Mesenteric fat pad (tissue), 1 donor: ENCODE data around the gene RAD51AP2. TPM values are rescaled to one million over a fixed set of nuclear protein-coding genes. Genes with fewer than 3 reads are reported as not detected.
"Not testable (repeated sequence)": the region's sequence is repeated elsewhere in the genome, so short reads cannot be mapped to it uniquely, and the experiment has no call there.

Experiments
- DNase-seq: peaks from one replicate; pipeline ENCODE4 v3.0.0-alpha.2; 2020; ENCODE audit warnings: low spot score
- long read RNA-seq: library from polyadenylated mRNA; unstranded; transcript quantifications from one replicate; pipeline ENCODE4 v2.0.0, GENCODE V29; 2020
- total RNA-seq: library from RNA; stranded (reverse); fragmentation: NEBNext Ultra II Directional; extraction: Animal tissue kit (Norgen Biotek cat#: 25700); gene quantifications from one replicate; pipeline ENCODE4 v1.2.1, GENCODE V29; 2021
- donor health status: DM: yes; HTN: yes; CAD: no.

The RAD51AP2 gene
- not detected for total RNA-seq
- long read RNA-seq = 0 reads

DNA sequence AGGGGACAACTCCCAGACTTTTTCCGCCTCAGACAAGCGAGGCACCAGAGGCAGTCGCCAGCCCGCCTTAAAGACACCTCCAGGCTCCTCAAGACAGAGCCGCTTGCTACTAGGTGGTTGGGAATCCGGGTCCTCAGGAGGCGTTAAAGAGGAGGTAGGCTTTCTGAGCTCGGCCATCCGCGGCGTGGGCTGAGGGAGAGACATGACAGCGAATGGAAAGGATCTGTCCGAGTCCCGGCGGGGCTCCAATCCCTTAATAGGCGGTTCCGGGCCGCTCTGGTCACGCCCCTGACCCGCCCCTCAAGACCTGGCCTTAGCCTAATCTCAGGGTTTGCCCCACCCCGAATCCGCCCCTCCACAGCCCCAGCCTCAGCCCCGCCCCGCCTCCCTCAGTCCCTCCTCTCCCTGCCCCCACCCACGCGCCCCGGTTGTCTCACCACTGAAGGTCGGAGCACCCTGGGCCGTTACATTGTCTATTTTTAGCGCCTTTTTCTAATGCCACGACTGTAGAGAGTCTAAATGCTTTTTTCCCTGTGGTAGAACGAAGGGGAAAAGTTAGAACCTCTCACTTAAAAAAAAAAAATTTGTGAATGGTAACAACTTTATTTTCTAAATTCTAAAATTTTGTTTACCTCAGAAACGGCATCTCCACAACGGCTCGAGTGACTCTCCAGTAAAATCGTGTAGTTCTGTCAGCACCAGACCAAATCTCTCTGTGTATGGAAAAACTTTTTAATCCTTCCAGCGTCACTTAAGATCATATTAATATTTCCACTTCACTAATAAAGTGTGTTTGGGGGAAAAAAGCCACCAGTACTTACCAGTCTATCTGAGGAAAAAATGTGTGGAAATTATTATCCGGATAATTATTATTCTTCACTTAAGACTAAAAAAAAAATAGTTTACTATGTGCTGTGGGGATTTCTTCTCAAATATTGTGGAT lies at the start of gene RAD51AP2:
Gene RAD51AP2 (minus strand): TSS at position 229 of the 943 bp plus-strand sequence. CDS start 25 bp downstream, at position 204.
- peak; percentile 91 for DNase-seq

DNA sequence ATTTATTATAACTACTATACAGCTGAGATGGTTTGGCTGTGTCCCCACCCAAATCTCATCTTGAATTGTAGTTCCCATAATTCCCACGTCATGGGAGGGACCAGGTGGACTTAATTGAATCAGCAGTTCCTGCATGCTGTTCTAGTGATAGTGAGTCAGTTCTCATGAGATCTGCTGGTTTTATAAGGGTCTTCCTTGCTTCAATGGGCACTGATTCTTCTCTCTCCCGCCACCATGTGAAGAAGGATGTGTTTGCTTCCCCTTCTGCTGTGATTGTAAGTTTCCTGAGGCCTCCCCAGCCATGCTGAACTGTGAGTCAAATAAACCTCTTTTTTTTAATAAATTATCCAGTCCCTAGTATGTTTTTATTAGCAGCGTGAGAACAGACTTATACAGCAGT lies 47.5 kb upstream of the RAD51AP2 start:
- not testable (repeated sequence) for DNase-seq

DNA sequence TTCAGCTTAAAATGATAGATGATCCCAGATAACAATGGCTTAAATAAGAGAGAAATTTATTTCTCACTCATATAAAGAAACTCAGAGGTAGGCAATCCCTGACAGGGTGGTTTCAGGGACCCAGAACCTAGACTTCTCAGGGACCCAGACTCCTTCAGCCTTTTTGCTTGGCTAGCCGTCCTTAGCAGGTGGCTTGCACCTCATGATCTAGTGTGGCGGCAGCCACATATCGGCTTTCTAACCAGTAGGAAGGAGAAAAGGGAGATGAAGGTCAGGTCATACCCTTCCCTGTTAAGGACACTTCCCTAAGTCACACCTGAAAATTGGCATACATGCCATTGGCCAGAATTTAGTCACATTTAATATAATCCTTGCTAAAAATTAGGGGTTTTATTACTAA lies 40.6 kb upstream of the RAD51AP2 start:
- no peak for DNase-seq

DNA sequence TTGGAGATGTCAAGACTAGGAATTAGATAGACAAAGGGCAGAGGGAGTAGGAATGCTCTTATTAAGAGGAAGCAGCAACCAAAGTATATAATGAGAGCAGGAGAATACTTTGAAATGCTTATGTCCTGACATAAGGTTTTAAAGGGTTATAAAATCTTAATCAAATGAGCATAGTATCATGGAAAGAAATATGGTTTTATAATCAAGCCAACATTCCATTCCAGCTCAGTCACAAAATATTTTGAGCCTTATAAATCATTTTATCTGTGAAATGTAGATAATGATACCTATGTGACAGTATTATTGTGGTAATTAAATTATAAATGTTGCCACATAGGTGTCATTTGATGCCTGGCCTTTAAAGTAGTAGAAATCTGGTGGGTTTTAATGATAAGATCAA lies 39.8 kb upstream of the RAD51AP2 start:
- DNase-seq = no peak

GRCh38 chr2:17557596-17557995 lies 39.4 kb upstream of the RAD51AP2 start:
- DNase-seq = no peak

- DNase-seq = no peak
Observed at GRCh38 chr2:17555150-17555549, 36.9 kb upstream of the RAD51AP2 start.

DNA sequence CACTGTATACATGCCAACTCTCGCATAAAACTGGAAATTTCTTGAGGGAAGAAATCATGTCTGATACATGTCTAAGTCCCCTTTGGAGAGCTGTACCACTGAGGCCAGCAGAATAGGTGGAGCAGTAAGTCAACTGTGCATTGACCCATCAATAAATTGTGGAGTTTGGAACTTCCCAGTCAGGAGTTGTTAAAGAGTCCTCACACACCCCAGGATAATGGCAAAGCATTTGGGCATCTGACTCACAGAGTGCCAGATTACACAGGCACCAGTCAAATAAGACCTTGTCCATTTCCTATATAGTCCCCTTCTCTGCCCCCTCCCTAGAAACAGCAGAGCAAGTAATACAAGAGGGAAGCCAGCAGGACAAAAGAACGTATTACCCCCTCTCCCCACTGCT lies 32.7 kb upstream of the RAD51AP2 start:
- DNase-seq = no peak

DNA sequence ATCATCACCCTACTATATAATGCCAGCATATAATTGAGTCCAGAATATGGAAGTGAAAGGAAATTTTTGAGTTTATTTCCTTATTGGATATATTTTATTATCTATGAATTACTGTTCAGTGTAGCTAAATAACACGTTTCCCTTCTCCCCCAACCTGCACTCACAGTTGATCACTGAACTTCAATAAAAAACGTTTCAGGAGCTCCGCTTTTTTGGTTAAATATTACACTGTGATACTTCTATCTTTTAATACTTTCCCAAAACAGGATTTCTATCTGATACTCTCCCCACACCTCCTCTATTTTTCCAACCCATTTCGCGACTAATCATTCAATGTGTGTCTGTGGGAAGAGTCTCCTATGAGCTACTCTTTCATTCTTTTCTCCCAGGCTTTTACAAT lies 29.5 kb upstream of the RAD51AP2 start:
- DNase-seq = no peak

- DNase-seq = no peak
Observed at GRCh38 chr2:17547237-17547636, 29.0 kb upstream of the RAD51AP2 start.

- no peak for DNase-seq
Observed at GRCh38 chr2:17545680-17546613, 27.7 kb upstream of the RAD51AP2 start.

GRCh38 chr2:17544256-17544655 lies 26.0 kb upstream of the RAD51AP2 start:
- no peak for DNase-seq

DNA sequence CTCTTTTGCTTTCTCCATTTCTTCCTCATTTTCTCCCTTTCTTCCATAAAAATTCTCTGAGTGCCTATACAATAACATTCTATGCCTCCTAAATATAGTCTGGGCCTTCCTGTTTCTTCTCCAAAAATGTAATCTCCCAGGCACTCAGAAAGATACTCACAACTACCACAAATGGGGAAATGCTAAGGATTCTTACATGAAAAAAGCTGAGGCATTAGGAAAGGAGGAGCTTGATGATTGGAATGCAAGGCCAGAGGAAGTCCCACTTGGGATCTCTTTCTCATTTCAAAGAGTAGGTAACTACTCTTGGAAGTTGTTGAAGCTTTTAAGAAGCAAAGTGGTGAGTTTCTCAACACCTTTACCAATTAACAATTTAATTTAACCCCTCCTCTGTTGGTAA lies 25.6 kb upstream of the RAD51AP2 start:
- no peak for DNase-seq

GRCh38 chr2:17543131-17543660 lies 25.0 kb upstream of the RAD51AP2 start:
- DNase-seq = no peak

GRCh38 chr2:17542471-17542870 lies 24.2 kb upstream of the RAD51AP2 start:
- no peak for DNase-seq

- no peak for DNase-seq
Observed at GRCh38 chr2:17541531-17541950, 23.3 kb upstream of the RAD51AP2 start.

- no peak for DNase-seq
Observed at GRCh38 chr2:17540813-17541530, 22.7 kb upstream of the RAD51AP2 start.

DNA sequence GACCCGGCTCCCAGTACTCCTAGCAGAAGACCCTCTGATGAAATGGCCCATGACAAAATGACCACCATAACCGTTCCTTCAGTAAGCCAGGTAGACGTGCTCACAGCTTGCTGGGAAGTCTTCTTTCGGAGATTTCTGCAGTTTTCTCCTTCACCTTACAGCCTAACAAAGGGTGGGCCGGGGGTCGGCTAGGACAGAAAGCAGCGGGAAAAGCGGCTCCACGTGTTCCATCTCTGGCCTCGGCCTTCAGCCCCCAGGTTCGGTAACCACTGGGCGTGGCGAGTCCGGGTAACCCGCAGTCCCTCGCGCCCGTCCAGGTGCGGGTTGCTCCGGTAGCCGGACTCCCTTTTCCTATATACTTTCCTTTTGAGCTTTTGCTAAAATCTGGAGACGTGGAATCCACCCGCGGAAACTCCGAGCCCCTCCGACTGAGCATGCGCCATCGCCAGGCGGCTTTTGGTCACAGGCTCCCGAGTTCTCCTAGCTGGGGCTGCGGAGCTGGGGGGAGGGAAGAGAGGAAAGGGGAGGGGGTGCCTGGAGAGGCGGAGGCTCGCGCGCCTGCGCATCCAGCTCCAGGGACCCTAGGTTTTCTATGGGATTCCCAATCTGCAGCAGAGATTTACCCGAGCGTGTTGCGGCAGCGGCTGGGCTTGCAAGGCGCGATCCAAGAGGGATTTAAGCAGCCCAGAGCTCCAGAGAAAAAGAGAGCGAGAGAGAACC lies 22.0 kb upstream of the RAD51AP2 start, which contains the start of gene VSNL1:
Gene VSNL1 (plus strand): TSS at position 604 of the 720 bp plus-strand sequence. CDS start 51,379 bp downstream, outside the sequence.
- DNase-seq = no peak

DNA sequence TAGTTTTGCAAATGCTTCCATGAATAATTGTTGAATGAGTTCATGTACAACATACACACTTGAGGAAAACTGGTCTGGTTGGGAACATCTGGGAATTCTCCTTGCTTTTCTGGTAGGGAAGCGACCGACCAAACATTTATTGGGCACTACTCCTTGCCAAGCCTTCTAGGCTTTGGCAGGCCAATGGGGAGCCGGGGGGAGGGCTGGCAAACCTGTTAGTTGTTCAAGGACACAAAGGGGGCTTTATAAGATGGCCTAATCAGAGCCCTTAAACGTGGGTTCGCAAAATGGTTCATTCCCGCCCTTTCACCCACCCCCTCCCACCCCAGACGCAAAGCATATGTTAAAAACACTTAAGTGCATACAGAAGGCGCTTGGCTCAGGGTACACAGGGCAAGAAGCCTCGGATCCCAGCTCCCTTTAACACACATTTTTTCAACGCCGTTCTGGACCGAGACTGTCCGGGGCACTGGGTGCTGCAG lies 21.4 kb upstream of the RAD51AP2 start:
- DNase-seq = no peak

GRCh38 chr2:17538844-17539554 lies 20.8 kb upstream of the RAD51AP2 start:
- DNase-seq = no peak
